NB4 (cell line): ENCODE data around the gene TRRAP.

ENCODE experiments used
- DNase-seq: peaks from one replicate; pipeline ENCODE4 v3.0.0; 2010; ENCODE audit warnings: low read depth
- H3K4me3 ChIP-seq: one replicate; pipeline ENCODE4 v1.5.1; 2011; ENCODE audit warnings: mild to moderate bottlenecking, low read depth, low read length, moderate library complexity
- MYC ChIP-seq: IDR thresholded peaks from 2 replicates; pipeline ENCODE4 v1.6.1; 2011; ENCODE audit warnings: low read depth, low read length
- POLR2A ChIP-seq: IDR thresholded peaks from 2 replicates; pipeline ENCODE4 v1.6.1; 2011; ENCODE audit warnings: mild to moderate bottlenecking; ENCODE audit not compliant: insufficient read length; ENCODE audit errors: extremely low read depth
- TF ChIP-seq, protein P1 (sequence below): IDR thresholded peaks from 2 replicates; pipeline ENCODE4 v1.6.1; 2011; ENCODE audit warnings: low read depth, low read length
- TF ChIP-seq, protein P2 (sequence below): IDR thresholded peaks from one replicate; pipeline ENCODE4 v1.5.1; 2012; ENCODE audit warnings: low read depth, low read length

Gene TRRAP

DNA sequence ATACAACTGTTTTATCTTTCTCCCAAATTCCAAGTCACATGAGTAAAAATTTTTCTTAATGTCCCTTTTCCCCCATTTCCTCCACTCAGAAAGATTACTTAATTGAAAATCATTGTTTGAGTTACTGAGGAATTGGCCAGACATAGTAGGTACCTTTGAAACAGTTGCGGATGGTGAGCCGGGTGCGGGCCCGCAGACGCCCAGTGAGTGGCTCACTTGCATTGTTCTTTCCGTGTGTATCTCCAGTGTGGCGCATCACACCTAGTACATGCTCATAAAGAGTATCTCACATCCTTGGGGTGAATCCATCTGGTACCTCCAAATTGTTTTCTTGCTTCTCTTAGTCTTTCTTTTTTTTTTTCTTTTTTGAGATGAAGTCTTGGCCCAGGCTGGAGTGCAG, 14.3 kb downstream of the TRRAP start:
- H3K4me3 ChIP-seq, result no peak overlapping the region
- DNase-seq, result no peak
- TF ChIP-seq, protein P1, sequence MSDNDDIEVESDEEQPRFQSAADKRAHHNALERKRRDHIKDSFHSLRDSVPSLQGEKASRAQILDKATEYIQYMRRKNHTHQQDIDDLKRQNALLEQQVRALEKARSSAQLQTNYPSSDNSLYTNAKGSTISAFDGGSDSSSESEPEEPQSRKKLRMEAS, result no peak
- TF ChIP-seq, protein P2, sequence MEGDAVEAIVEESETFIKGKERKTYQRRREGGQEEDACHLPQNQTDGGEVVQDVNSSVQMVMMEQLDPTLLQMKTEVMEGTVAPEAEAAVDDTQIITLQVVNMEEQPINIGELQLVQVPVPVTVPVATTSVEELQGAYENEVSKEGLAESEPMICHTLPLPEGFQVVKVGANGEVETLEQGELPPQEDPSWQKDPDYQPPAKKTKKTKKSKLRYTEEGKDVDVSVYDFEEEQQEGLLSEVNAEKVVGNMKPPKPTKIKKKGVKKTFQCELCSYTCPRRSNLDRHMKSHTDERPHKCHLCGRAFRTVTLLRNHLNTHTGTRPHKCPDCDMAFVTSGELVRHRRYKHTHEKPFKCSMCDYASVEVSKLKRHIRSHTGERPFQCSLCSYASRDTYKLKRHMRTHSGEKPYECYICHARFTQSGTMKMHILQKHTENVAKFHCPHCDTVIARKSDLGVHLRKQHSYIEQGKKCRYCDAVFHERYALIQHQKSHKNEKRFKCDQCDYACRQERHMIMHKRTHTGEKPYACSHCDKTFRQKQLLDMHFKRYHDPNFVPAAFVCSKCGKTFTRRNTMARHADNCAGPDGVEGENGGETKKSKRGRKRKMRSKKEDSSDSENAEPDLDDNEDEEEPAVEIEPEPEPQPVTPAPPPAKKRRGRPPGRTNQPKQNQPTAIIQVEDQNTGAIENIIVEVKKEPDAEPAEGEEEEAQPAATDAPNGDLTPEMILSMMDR, result no peak
- no peak for TF ChIP-seq MYC
- TF ChIP-seq POLR2A, result no peak

DNA sequence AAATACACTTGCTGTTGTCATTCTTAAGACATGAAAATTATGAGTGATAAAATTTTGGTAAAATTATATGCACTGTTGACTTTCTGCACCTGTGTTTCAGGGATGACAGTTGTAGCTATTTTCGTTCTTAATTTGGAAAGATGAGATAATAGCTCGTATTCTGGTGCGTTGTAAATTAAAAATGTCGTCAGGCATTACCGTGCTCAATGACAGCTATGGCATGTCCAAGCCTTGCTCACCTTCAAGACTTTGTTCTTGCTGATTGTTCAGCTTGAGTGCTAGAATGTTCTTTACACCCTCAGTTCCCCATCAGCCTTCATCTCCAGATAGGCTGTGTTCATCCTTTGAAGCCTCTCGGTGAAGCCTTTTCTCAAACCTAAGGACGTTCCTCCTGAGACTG, 21.5 kb downstream of the TRRAP start:
- no peak for DNase-seq
- no peak overlapping the region for H3K4me3 ChIP-seq
- TF ChIP-seq MYC, result no peak
- no peak for TF ChIP-seq POLR2A
- TF ChIP-seq, protein P2, result no peak

DNA sequence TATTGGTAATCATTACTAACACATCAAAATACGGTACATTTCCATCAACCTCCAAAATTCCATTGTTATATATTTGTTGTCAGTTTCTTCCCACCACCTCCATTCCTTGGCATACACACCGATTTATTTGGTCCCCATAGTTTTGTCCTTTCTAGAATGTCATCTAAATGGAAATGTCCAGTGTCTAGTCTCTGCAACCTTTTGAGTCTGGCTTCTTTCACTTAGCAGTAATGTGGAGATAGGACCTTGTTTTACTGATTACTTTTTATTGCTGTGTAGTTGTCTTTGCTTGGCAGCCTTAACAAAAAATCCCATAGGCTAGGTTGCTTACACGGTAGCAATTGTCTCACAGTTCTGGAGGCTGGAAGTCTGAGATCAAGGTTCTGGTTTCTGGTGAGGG, 22.5 kb downstream of the TRRAP start:
- no peak overlapping the region for H3K4me3 ChIP-seq
- TF ChIP-seq, protein P2, result no peak
- TF ChIP-seq MYC (no peak), POLR2A (no peak)
- TF ChIP-seq, protein P1, result no peak
- DNase-seq, result no peak

DNA sequence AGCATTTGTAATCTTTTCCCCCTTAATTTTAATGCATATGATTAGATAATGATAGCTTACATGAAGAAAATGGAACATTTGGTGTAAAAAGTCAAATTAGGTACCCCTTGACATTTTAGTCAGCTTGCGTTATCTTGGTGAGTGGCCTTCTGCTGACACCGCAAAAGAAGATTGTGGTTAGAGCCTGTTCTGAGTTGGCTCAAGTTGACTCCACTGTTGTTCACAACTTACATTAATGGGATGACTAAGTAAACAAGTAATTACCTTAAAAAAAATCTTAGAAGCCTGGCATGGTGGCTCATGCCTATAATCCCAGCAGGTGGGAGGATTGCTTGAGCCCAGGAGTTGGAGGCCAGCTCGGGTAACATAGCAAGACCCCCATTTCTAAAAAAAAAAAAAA, 24.2 kb downstream of the TRRAP start:
- TF ChIP-seq, protein P1, result no peak
- TF ChIP-seq, protein P2, result no peak
- TF ChIP-seq POLR2A (no peak), MYC (no peak)
- H3K4me3 ChIP-seq, result no peak overlapping the region
- no peak for DNase-seq

DNA sequence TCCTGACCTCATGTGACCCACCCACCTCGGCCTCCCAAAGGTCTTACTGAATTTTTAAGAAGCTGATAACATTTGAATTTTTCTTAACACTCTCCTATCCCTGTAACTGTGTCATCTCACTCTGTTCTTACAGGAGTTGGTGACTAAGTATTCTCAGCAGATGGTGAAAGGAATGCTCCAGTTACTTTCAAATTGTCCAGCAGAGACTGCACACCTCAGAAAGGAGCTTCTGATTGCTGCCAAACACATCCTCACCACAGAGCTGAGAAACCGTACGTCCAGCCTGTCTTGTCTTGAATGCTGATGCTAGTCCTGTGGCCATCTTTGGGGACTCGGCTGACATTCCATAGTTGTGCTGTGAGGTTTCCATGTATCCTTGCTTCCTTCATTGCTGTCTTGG, 24.9 kb downstream of the TRRAP start:
- no peak overlapping the region for H3K4me3 ChIP-seq
- TF ChIP-seq POLR2A, result no peak
- TF ChIP-seq, protein P1, result no peak
- no peak for TF ChIP-seq MYC
- TF ChIP-seq, protein P2, result no peak
- DNase-seq, result no peak

DNA sequence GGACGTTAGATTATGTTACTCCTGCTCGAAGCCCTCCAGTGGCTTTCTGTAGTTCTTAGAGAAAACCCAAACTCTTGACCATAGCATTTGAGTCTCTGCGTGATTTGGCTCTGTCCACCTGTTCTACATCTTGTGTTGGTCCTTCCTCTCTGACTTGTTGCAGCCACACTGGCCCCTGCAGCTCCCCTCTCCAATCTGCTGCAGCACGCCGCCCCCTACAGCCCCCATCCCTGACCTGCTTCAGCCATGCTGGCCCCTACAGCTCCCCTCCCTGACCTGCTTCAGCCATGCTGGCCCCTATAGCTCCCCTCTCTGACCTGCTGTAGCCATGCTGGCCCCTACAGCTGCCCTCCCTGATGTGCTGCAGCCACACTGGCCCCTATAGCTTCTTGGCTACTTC, 29.2 kb downstream of the TRRAP start:
- no peak for DNase-seq
- TF ChIP-seq, protein P1, result no peak
- TF ChIP-seq, protein P2, result no peak
- no peak for TF ChIP-seq POLR2A
- TF ChIP-seq MYC, result no peak
- H3K4me3 ChIP-seq, result no peak overlapping the region
